Thoracic aorta (tissue), 2 donors: Measurements from ENCODE around the gene AFG1L. TPM values are rescaled to one million over a fixed set of nuclear protein-coding genes. Genes with fewer than 3 reads are reported as not detected.
"Not testable (repeated sequence)": the region's sequence is repeated elsewhere in the genome, so short reads cannot be mapped to it uniquely, and the experiment has no call there.

Experiments used
- ATAC-seq: fragments of 150-250 bp; one replicate; pipeline ENCODE4 v1.8.0; 2017; ENCODE audit warnings: low read depth; ENCODE audit not compliant: insufficient number of reproducible peaks, low FRiP score
- DNase-seq: peaks from one replicate; pipeline ENCODE4 v3.0.0-alpha.2; 2020; ENCODE audit warnings: low spot score
- H3K27ac ChIP-seq, 2 donors: fragments of 200-600 bp; sonication (generic); 1 replicate in 1 of 2; 2 replicates in 1 of 2; pipeline ENCODE4 v1.5.1; 2016; ENCODE audit warnings: mild to moderate bottlenecking in 2 of 2, moderate library complexity in 2 of 2
- H3K27me3 ChIP-seq: fragments of 200-600 bp; sonication (generic); replicated peaks from 2 replicates; pipeline ENCODE4 v1.6.0; 2016; ENCODE audit warnings: mild to moderate bottlenecking; ENCODE audit not compliant: insufficient read depth
- H3K36me3 ChIP-seq: fragments of 200-600 bp; sonication (generic); one replicate; pipeline ENCODE4 v1.5.1; 2016
- H3K4me1 ChIP-seq, 2 donors: fragments of 200-600 bp; sonication (generic); 1 replicate in 1 of 2; 2 replicates in 1 of 2; pipeline versions ENCODE4 v1.5.1 to v1.6.0; 2016; ENCODE audit warnings: low read depth in 2 of 2, mild to moderate bottlenecking in 1 of 2; ENCODE audit not compliant: control insufficient read depth in 1 of 2
- H3K4me3 ChIP-seq: fragments of 200-600 bp; sonication (generic); 2 replicates; pipeline ENCODE4 v1.5.1; 2016; ENCODE audit warnings: mild to moderate bottlenecking
- H3K9me3 ChIP-seq: fragments of 200-600 bp; sonication (generic); 2 replicates; pipeline ENCODE4 v1.5.1; 2016
- total RNA-seq, 2 donors: library from RNA; depleted of rRNA; stranded (reverse); fragments of >200 nt; gene quantifications; one replicate each; pipeline versions ENCODE4 v1.1.0 to v1.2.3, GENCODE V29; 2016
- TF ChIP-seq, protein P1 (sequence below): fragments of 200-600 bp; sonication (generic); IDR thresholded peaks from one replicate; pipeline ENCODE4 v1.5.1; 2019; ENCODE audit warnings: antibody characterized with exemption

The AFG1L gene
- total RNA-seq, 2 donors from 2014 or later = 1.7 to 21.7 TPM

DNA sequence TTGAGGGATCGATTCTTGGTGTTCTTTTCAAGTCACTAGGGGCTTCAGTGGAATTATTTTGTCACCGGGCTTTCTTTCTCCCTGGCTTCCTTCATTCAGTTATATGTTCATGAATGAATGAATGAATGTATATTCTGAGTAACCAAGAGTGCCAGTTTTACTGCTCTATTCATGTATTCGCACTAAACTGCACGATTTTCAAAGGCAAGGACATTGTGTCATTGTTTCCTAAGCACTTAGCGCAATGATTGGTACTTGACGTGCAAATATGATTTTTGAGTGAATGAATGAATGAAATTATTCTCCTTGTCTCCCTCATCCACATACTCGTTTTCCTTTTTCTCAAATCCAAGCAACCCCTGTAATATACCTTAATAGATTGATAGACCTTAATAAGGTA lies 822 bp downstream of the AFG1L start:
- H3K9me3 ChIP-seq = no peaks in the 10 kb centered on the region
- ATAC-seq = no peak
- no peaks in the 10 kb centered on the region for H3K27me3 ChIP-seq
- no peak for DNase-seq
- TF ChIP-seq, protein P1, sequence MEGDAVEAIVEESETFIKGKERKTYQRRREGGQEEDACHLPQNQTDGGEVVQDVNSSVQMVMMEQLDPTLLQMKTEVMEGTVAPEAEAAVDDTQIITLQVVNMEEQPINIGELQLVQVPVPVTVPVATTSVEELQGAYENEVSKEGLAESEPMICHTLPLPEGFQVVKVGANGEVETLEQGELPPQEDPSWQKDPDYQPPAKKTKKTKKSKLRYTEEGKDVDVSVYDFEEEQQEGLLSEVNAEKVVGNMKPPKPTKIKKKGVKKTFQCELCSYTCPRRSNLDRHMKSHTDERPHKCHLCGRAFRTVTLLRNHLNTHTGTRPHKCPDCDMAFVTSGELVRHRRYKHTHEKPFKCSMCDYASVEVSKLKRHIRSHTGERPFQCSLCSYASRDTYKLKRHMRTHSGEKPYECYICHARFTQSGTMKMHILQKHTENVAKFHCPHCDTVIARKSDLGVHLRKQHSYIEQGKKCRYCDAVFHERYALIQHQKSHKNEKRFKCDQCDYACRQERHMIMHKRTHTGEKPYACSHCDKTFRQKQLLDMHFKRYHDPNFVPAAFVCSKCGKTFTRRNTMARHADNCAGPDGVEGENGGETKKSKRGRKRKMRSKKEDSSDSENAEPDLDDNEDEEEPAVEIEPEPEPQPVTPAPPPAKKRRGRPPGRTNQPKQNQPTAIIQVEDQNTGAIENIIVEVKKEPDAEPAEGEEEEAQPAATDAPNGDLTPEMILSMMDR = no peak
- H3K4me3 ChIP-seq = peak overlapping the region; percentile 84
- peaks cover 6 to 7% of the 10 kb centered on the region in 2 donors for H3K4me1 ChIP-seq
- no peaks in the 10 kb centered on the region for H3K36me3 ChIP-seq
- peak overlapping the region in 1 of 2 donors; percentile 84 for H3K27ac ChIP-seq

DNA sequence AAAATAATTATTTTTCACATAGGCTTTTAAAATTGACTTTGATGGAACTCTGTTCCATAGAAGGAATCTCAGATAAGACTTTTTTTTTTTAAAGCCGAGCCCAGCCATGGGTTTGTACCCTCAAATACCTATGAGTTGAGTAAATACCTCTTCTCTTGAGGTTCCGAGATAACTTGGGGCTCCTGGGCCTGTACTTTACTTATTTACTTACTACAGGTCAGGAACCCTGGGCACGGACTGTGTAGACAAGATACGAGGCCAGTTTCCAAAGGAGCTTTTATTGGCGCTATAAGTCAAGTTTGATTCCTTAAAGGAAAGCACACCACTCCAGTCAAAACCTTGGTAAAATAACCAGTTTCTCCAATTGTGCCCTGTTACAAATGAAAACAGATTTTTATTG lies 7.5 kb downstream of the AFG1L start:
- Histone ChIP-seq H3K4me3 (no peak overlapping the region), H3K4me1 (no peaks in the 10 kb centered on the region), H3K27ac (no peak overlapping the region), H3K9me3 (no peaks in the 10 kb centered on the region), H3K36me3 (no peaks in the 10 kb centered on the region), H3K27me3 (no peaks in the 10 kb centered on the region)
- ATAC-seq (no peak), DNase-seq (no peak)
- TF ChIP-seq, protein P1 = no peak

DNA sequence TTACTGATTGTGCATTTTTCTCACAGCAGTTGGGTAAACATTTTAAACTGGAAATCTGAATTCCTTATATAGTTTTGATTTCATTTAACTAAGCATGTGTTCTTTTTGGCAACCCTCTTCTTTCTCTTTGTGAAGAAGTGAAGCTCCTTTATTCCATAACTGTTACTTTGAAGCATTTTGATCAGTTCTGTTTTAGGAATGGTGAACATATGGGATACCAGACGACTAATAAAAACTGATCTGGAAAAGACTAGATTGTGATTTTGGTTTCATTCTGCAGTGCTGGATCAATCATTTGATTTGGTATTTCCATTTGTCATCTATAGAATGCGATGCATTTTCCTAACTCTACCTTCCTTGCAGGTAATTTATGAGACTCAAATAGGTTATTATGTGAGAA lies 9.8 kb downstream of the AFG1L start:
- Histone ChIP-seq H3K4me3 (no peak overlapping the region), H3K27ac (no peak overlapping the region), H3K36me3 (no peaks in the 10 kb centered on the region), H3K27me3 (no peaks in the 10 kb centered on the region), H3K9me3 (no peaks in the 10 kb centered on the region), H3K4me1 (no peaks in the 10 kb centered on the region)
- ATAC-seq (no peak), DNase-seq (no peak)
- TF ChIP-seq, protein P1 = no peak

DNA sequence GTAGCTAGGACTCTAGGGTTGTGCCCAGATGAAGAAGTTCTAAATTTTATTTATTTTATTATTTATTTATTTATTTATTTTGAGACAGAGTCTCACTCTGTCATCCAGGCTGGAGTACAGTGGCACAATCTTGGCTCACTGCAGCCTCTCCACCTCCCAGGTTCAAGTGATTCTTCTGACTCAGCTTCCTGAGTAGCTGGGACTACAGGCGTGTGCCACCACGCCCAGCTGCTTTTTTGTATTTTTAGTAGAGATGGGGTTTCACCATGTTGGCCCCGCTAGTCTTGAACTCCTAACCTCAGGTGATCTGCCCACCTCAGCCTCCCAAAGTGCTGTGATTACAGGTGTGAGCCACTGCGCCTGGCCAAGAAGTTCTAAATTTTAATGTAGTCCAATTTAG lies 13.8 kb downstream of the AFG1L start:
- H3K4me3 ChIP-seq, H3K4me1 ChIP-seq, ATAC-seq, H3K27ac ChIP-seq, DNase-seq, H3K9me3 ChIP-seq, H3K36me3 ChIP-seq, H3K27me3 ChIP-seq: not testable (repeated sequence)

DNA sequence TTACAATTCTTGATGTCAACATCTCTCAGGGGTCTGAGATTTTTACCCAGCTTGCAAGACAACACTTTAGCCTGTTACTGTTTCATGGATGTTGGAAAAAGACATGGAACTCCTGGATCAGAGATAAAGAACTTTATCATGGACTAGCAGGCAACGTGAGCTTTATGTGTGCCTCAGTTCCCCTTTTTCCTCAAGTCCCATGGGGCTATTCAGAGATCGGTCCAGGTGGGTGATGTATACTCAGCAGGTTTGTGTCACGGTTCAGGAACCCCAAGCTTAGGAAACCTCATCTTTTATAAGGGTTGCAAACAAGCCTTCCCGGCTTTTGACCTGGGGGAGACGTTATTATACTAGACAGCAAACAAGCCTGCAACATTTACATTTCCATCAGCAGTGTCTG lies 15.0 kb downstream of the AFG1L start:
- TF ChIP-seq, protein P1 = no peak
- Histone ChIP-seq H3K27ac (no peak overlapping the region), H3K27me3 (no peaks in the 10 kb centered on the region), H3K4me1 (no peaks in the 10 kb centered on the region), H3K36me3 (no peaks in the 10 kb centered on the region), H3K9me3 (no peaks in the 10 kb centered on the region), H3K4me3 (no peak overlapping the region)
- DNase-seq (no peak), ATAC-seq (no peak)

DNA sequence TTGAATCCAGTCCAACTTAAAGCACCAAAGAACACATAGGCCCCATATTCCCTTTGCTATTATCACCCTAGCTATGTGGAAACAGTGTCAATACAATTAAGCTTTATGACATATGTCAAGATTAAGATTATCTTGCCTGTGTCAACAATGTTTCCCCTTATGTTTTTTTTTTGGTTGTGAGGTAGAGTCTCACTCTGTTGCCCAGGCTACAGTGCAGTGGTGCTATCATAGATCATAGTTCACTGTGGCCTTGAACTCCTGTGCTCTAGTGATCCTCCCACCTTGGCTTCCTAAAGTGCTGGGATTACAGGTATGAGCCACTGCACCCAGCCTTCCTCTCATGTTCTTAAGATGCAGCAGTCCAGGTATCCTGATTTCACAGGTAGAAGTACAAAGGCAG lies 17.8 kb downstream of the AFG1L start:
- H3K27me3 ChIP-seq = no peaks in the 10 kb centered on the region
- no peak for ATAC-seq
- TF ChIP-seq, protein P1 = no peak

More for the DNA sequence above, 17.8 kb downstream of the AFG1L start:
- Histone ChIP-seq H3K36me3 (no peaks in the 10 kb centered on the region), H3K9me3 (no peaks in the 10 kb centered on the region), H3K27ac (no peak overlapping the region), H3K4me1 (no peaks in the 10 kb centered on the region), H3K4me3 (no peak overlapping the region)
- no peak for DNase-seq
